Measurements from ENCODE around the gene LCOR. TPM values are rescaled to one million over a fixed set of nuclear protein-coding genes. Genes with fewer than 3 reads are reported as not detected.

Gene LCOR
- total RNA-seq, 1 experiment from 2014 or later: 10.5 TPM

GRCh38 chr10:96850113-96850512 is 18.0 kb downstream of the LCOR start:
- no peak overlapping the region for H3K27ac ChIP-seq (ENCODE audit: low read length)
- POLR2A ChIA-PET (ENCODE audit: unreplicated experiment): no interaction called here
- no peak overlapping the region for H3K4me2 ChIP-seq (ENCODE audit: low read length)

GRCh38 chr10:96850825-96851224 is 18.7 kb downstream of the LCOR start:
- POLR2A ChIA-PET (ENCODE audit: unreplicated experiment): no interaction called here
- CTCF ChIA-PET: no interaction called here

More at GRCh38 chr10:96850113-96850512, 18.0 kb downstream of the LCOR start:
- Histone ChIP-seq H3K9me3 (ENCODE audit: low read length) (no peaks in the 10 kb centered on the region), H3K4me3 (ENCODE audit: low read length) (no peak overlapping the region), H4K20me1 (ENCODE audit: low read length) (peaks cover 18% of the 10 kb centered on the region; the same call in 1 of the 2 replicates), H3K9me2 (replicated peaks; ENCODE audit: low read length) (no peaks in the 10 kb centered on the region), H3K27me3 (ENCODE audit: low read length) (no peaks in the 10 kb centered on the region), H3K79me2 (ENCODE audit: low read length) (peaks cover 96% of the 10 kb centered on the region), H2AFZ (ENCODE audit: low read length) (no peak overlapping the region), H3F3A (ENCODE audit: low read length, unreplicated experiment) (no peaks in the 10 kb centered on the region), H3K4me1 (ENCODE audit: insufficient read depth, low read length) (peaks cover 12% of the 10 kb centered on the region), H3K9ac (ENCODE audit: low read length) (no peak overlapping the region), H3K36me3 (ENCODE audit: low read depth, low read length) (no peaks in the 10 kb centered on the region)
- BruUV-seq (replicated peaks): no TSS peak
- no peak for TF ChIP-seq EZH2 (IDR thresholded peaks at IDR 0.05; ENCODE audit: low read length, unreplicated experiment)
- DNase-seq (no peak), ATAC-seq (no peak)
- intact Hi-C loops (cut with micrococcal nuclease): no loop called here
- CTCF ChIA-PET: no interaction called here

GRCh38 chr10:96851281-96851680 is 19.2 kb downstream of the LCOR start:
- Histone ChIP-seq H3K9me3 (ENCODE audit: low read length) (no peaks in the 10 kb centered on the region), H3K4me2 (ENCODE audit: low read length) (no peak overlapping the region), H3K27ac (ENCODE audit: low read length) (no peak overlapping the region), H3K27me3 (ENCODE audit: low read length) (no peaks in the 10 kb centered on the region), H3K4me3 (ENCODE audit: low read length) (no peak overlapping the region), H3K9me2 (replicated peaks; ENCODE audit: low read length) (no peaks in the 10 kb centered on the region), H4K20me1 (ENCODE audit: low read length) (peaks cover 15% of the 10 kb centered on the region; the same call in 1 of the 2 replicates), H3F3A (ENCODE audit: low read length, unreplicated experiment) (no peaks in the 10 kb centered on the region), H3K79me2 (ENCODE audit: low read length) (peaks cover 86% of the 10 kb centered on the region), H3K36me3 (ENCODE audit: low read depth, low read length) (no peaks in the 10 kb centered on the region), H3K4me1 (ENCODE audit: insufficient read depth, low read length) (peaks cover 8% of the 10 kb centered on the region), H3K9ac (ENCODE audit: low read length) (no peak overlapping the region), H2AFZ (ENCODE audit: low read length) (no peak overlapping the region)
- TF ChIP-seq CTCF (conservative IDR thresholded peaks at IDR 0.05; ENCODE audit: low read depth, low read length): no peak
- TF ChIP-seq EZH2 (IDR thresholded peaks at IDR 0.05; ENCODE audit: low read length, unreplicated experiment): no peak
- TF ChIP-seq EZH2phosphoT487 (IDR thresholded peaks at IDR 0.05; ENCODE audit: borderline replicate concordance, low read length): no peak
- DNase-seq (no peak), ATAC-seq (no peak)
- ChIA-PET POLR2A (ENCODE audit: unreplicated experiment) (no interaction called here), CTCF (no interaction called here)
- no TSS peak for BruUV-seq (replicated peaks)
- intact Hi-C loops (cut with micrococcal nuclease): no loop called here

More at GRCh38 chr10:96850825-96851224, 18.7 kb downstream of the LCOR start:
- no TSS peak for BruUV-seq (replicated peaks)
- TF ChIP-seq EZH2 (IDR thresholded peaks at IDR 0.05; ENCODE audit: low read length, unreplicated experiment): no peak
- TF ChIP-seq EZH2phosphoT487 (IDR thresholded peaks at IDR 0.05; ENCODE audit: borderline replicate concordance, low read length): no peak
- TF ChIP-seq CTCF (conservative IDR thresholded peaks at IDR 0.05; ENCODE audit: low read depth, low read length): no peak
- ATAC-seq: peak; percentile 71
- Histone ChIP-seq H3K9ac (ENCODE audit: low read length) (no peak overlapping the region), H3K4me1 (ENCODE audit: insufficient read depth, low read length) (peaks cover 12% of the 10 kb centered on the region), H3K27me3 (ENCODE audit: low read length) (no peaks in the 10 kb centered on the region), H3K4me2 (ENCODE audit: low read length) (no peak overlapping the region), H4K20me1 (ENCODE audit: low read length) (peaks cover 17% of the 10 kb centered on the region; the same call in 1 of the 2 replicates), H2AFZ (ENCODE audit: low read length) (no peak overlapping the region), H3K9me2 (replicated peaks; ENCODE audit: low read length) (no peaks in the 10 kb centered on the region), H3K4me3 (ENCODE audit: low read length) (no peak overlapping the region), H3K9me3 (ENCODE audit: low read length) (no peaks in the 10 kb centered on the region), H3K36me3 (ENCODE audit: low read depth, low read length) (no peaks in the 10 kb centered on the region), H3K27ac (ENCODE audit: low read length) (no peak overlapping the region), H3K79me2 (ENCODE audit: low read length) (peaks cover 90% of the 10 kb centered on the region), H3F3A (ENCODE audit: low read length, unreplicated experiment) (no peaks in the 10 kb centered on the region)
- DNase-seq: peak; percentile 47
- intact Hi-C loops (cut with micrococcal nuclease): no loop called here

Measured in PC-3 (cell line).